WTC11 (cell line): ENCODE data around the gene CAB39L. TPM values are rescaled to one million over a fixed set of nuclear protein-coding genes. Genes with fewer than 3 reads are reported as not detected.

Source experiments
- E2F1 ChIP-seq: sonication (generic); formaldehyde crosslinking; IDR thresholded peaks from 2 replicates; pipeline ENCODE4 v1.8.0; 2022; ENCODE audit warnings: mild to moderate bottlenecking, missing genetic modification reagents
- total RNA-seq: library from RNA; stranded (reverse); gene quantifications from 3 replicates; pipeline ENCODE4 v1.2.3, GENCODE V29; 2021

Gene CAB39L
- total RNA-seq, 1 experiment from 2014 or later, result 3.3 TPM

DNA sequence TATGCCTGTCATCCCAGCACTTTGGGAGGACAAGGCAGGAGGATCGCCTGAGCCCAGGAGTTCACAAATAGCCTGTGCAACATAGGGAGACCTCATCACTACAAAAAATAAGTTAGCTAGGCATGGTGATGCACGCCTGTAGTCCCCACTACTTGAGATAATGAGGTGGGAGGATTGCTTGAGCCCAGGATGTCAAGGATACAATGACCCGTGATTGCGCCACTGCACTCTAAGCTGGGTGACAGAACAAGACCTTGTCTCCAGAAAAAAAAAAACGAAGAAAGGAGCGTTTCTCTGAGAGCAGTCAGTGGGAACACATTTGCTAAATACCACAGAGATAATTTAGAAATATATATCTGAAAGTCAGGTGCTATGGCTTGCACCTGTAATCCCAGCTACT is 184.3 kb downstream of the CAB39L start (continued):
- TF ChIP-seq E2F1 (CRISPR knock-in tag), result no peak

Other genes with a start within 250 kb of the CAB39L start
- gene MLNR, start 223.7 kb downstream of the CAB39L start, total RNA-seq, result not detected in 3 replicates
- gene CDADC1, start 196.1 kb downstream of the CAB39L start, total RNA-seq, result 2.9 to 4.9 TPM (median 4.0 TPM) in 3 replicates
- gene SETDB2, start 210 bp upstream of the CAB39L start, total RNA-seq, result 5.4 to 5.9 TPM (median 5.9 TPM) in 3 replicates
- 9.3 to 11.9 TPM (median 10.8 TPM) in 3 replicates for gene PHF11, start 51.9 kb upstream of the CAB39L start, total RNA-seq
- gene RCBTB1, start 141.5 kb upstream of the CAB39L start, total RNA-seq, result 28.3 to 31.8 TPM (median 31.3 TPM) in 3 replicates
- gene ARL11, start 184.4 kb upstream of the CAB39L start, total RNA-seq, result 0.35 to 0.53 TPM (median 0.41 TPM) in 3 replicates
- 92.5 to 137 TPM (median 126 TPM) in 3 replicates for gene EBPL, start 247.4 kb upstream of the CAB39L start, total RNA-seq